Neutrophil (primary cell): ENCODE measurements around the gene GLG1.
"Not testable (repeated sequence)": the region's sequence is repeated elsewhere in the genome, so short reads cannot be mapped to it uniquely, and the experiment has no call there.

ENCODE experiments used
- H3K27ac ChIP-seq: fragments of 200-600 bp; sonication (generic); 2 replicates; pipeline ENCODE4 v1.5.1; 2016; ENCODE audit warnings: mild to moderate bottlenecking, moderate library complexity
- H3K27me3 ChIP-seq: fragments of 200-600 bp; sonication (generic); 2 replicates; pipeline ENCODE4 v1.6.0; 2016; ENCODE audit warnings: mild to moderate bottlenecking
- H3K36me3 ChIP-seq: fragments of 200-600 bp; sonication (generic); 2 replicates; pipeline ENCODE4 v1.5.1; 2017
- H3K4me1 ChIP-seq, 2 experiments: fragments of 200-600 bp in 1 of 2; sonication (generic) in 1 of 2; 1 replicate in 1 of 2; 2 replicates in 1 of 2; pipeline versions ENCODE4 v1.5.1 to v1.6.1; 2013 to 2016; ENCODE audit warnings: low read depth in 1 of 2, low read length in 1 of 2, mild to moderate bottlenecking in 1 of 2, moderate library complexity in 1 of 2; ENCODE audit not compliant: control insufficient read depth in 1 of 2, insufficient read depth in 1 of 2
- H3K4me3 ChIP-seq, 2 experiments: fragments of 200-600 bp in 1 of 2; sonication (generic) in 1 of 2; 1 replicate in 1 of 2; 2 replicates in 1 of 2; pipeline ENCODE4 v1.5.1; 2013 to 2016; ENCODE audit warnings: low read depth in 1 of 2, low read length in 1 of 2, mild to moderate bottlenecking in 1 of 2, moderate library complexity in 1 of 2
- H3K9me3 ChIP-seq: fragments of 200-600 bp; sonication (generic); 2 replicates; pipeline ENCODE4 v1.5.1; 2016
- CTCF ChIP-seq: fragments of 200-600 bp; sonication (generic); IDR thresholded peaks from 2 replicates; pipeline ENCODE4 v1.5.1; 2016; ENCODE audit warnings: antibody characterized with exemption

Gene GLG1

DNA sequence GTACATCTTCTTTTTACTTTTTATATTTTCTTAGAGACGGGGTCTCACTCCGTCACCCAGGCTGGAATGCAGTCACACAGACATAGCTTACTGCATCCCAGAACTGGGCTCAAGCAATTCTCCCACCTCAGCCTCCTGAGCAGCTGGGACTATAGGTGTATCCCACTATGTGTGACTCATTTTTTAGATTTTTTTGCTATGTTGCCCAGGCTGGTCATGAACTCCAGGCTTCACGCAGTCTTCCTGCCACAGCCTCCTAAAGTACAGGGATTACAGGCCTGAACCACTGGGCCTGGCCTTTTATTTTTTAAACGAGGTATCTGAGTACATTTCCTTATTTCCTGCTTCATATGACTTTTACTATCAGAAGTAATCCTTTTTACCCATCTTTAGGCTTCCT lies 48.0 kb downstream of the GLG1 start:
- H3K9me3 ChIP-seq, result no peaks in the 10 kb centered on the region
- no peak overlapping the region for H3K27ac ChIP-seq
- H3K4me3 ChIP-seq, result no peak overlapping the region
- peaks cover 10 to 21% of the 10 kb centered on the region in 2 experiments for H3K4me1 ChIP-seq
- H3K36me3 ChIP-seq, result no peaks in the 10 kb centered on the region
- no peaks in the 10 kb centered on the region for H3K27me3 ChIP-seq
- no peak for TF ChIP-seq CTCF

GRCh38 chr16:74557275-74557674 lies 49.6 kb downstream of the GLG1 start:
- H3K27ac ChIP-seq, result no peak overlapping the region
- no peak overlapping the region for H3K4me3 ChIP-seq
- no peaks in the 10 kb centered on the region for H3K27me3 ChIP-seq
- H3K4me1 ChIP-seq, result peaks cover 0 to 6% of the 10 kb centered on the region in 2 experiments
- H3K9me3 ChIP-seq, result no peaks in the 10 kb centered on the region
- no peak for TF ChIP-seq CTCF
- no peaks in the 10 kb centered on the region for H3K36me3 ChIP-seq

DNA sequence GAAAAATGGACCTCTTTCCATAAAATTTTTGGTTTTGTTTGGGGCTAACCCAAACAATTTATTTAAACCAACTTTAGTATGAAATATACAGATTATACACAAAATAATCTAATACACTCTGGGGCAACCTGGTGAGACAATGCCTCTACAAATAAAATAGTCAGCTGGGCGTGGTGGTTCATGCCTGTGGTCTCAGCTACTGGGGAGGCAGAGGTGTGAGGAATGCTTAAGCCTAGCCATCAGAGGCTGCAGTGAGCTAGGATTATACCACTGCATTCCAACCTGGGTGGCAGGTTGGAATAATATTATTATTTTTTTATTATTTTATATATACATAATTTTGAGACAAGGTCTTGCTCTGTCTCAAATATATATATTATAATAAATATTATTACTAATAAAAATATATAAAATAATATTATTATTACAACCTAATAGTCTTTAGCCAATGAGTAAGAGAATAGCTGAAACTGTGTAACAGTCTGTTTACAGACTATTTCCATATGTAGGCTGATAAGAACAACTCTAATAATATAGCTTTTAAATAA lies 50.5 kb downstream of the GLG1 start:
- TF ChIP-seq CTCF, result no peak
- H3K9me3 ChIP-seq, result no peaks in the 10 kb centered on the region
- H3K4me3 ChIP-seq, result no peak overlapping the region
- H3K27me3 ChIP-seq, result no peaks in the 10 kb centered on the region
- H3K36me3 ChIP-seq, result no peaks in the 10 kb centered on the region
- no peaks in the 10 kb centered on the region for H3K4me1 ChIP-seq
- no peak overlapping the region for H3K27ac ChIP-seq

DNA sequence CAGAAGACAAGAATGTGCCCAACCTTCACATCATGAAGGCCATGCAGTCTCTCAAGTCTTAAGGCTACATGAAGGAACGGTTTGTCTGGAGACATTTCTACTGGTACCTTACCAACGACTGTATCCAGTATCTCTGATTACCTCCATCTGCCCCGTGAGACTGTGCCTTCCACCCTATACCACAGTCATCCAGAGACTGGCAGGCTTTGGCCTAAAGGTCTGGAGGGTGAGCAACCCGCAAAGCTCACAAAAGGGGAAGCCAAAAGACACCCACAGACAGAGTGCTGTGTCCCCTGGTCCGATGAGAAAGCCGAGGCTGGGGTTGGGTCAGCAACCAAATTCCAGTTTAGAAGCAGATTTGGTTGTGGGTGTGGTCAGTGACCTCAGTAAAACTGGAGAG lies 54.6 kb downstream of the GLG1 start:
- not testable (repeated sequence) for H3K27me3 ChIP-seq, H3K4me1 ChIP-seq, H3K27ac ChIP-seq, H3K36me3 ChIP-seq, H3K9me3 ChIP-seq, H3K4me3 ChIP-seq

DNA sequence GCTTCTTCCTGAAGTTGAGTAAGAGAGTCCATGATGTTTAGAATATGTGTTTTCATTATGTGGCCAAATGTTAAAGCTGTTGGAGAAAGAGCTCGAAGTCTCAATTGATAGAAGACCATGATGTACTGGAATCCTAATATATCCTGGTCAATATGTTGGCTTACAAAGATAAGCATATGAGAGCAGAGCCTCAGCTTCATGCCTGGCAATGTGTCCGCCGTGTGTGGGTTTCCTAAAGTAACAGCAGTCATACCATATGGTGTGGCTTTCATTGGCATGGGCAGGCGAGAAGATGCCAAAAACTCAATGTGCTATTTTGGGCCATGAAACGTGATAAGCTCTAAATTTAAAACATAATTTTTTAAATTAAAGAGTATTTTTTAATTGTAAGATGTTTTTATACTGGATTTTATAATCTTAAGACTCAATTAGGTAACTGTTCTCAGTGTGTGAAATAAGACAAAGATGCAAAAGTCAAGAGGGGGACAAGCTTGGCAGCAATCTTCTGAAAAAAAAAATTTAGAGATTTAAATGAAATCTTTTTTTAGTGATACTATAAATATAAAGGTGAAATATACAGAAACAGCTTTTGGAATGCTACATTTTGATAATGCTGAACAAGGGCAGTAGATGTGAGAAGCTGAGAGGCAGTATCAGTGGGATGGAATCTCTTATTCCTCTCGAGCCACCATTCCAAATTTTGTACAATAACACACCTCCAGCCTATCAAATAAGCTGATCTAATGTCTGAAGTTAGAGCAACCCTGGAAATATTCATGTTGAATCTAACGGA lies 56.5 kb downstream of the GLG1 start:
- H3K9me3 ChIP-seq, H3K27ac ChIP-seq, H3K4me1 ChIP-seq, H3K36me3 ChIP-seq, H3K27me3 ChIP-seq, H3K4me3 ChIP-seq: not testable (repeated sequence)

- H3K36me3 ChIP-seq, H3K27me3 ChIP-seq, H3K27ac ChIP-seq, H3K4me3 ChIP-seq, H3K9me3 ChIP-seq, H3K4me1 ChIP-seq: not testable (repeated sequence)
Observed at GRCh38 chr16:74546112-74546511, 60.8 kb downstream of the GLG1 start.

GRCh38 chr16:74542911-74543578 lies 63.9 kb downstream of the GLG1 start:
- H3K27me3 ChIP-seq, H3K4me1 ChIP-seq, H3K9me3 ChIP-seq, H3K36me3 ChIP-seq, H3K27ac ChIP-seq, H3K4me3 ChIP-seq: not testable (repeated sequence)

- H3K27me3 ChIP-seq, H3K9me3 ChIP-seq, H3K4me3 ChIP-seq, H3K36me3 ChIP-seq, H3K27ac ChIP-seq, H3K4me1 ChIP-seq: not testable (repeated sequence)
Observed at GRCh38 chr16:74540663-74541062, 66.3 kb downstream of the GLG1 start.

GRCh38 chr16:74538801-74539200 lies 68.1 kb downstream of the GLG1 start:
- H3K4me1 ChIP-seq, H3K4me3 ChIP-seq, H3K27ac ChIP-seq, H3K9me3 ChIP-seq, H3K27me3 ChIP-seq, H3K36me3 ChIP-seq: not testable (repeated sequence)

GRCh38 chr16:74537746-74538145 lies 69.2 kb downstream of the GLG1 start:
- not testable (repeated sequence) for H3K27ac ChIP-seq, H3K36me3 ChIP-seq, H3K9me3 ChIP-seq, H3K27me3 ChIP-seq, H3K4me1 ChIP-seq, H3K4me3 ChIP-seq

- not testable (repeated sequence) for H3K27ac ChIP-seq, H3K36me3 ChIP-seq, H3K4me1 ChIP-seq, H3K4me3 ChIP-seq, H3K27me3 ChIP-seq, H3K9me3 ChIP-seq
Observed at GRCh38 chr16:74534650-74535049, 72.3 kb downstream of the GLG1 start.
